ENCODE measurements around the gene LRRC45.

- TF ChIP-seq POLR2A (IDR thresholded peaks at IDR 0.05): no peak
- TF ChIP-seq CTCF (IDR thresholded peaks at IDR 0.05): no peak
Measured at GRCh38 chr17:82072827-82073226, 49.7 kb downstream of the LRRC45 start.

Measured in prostate gland (tissue), 2 donors.